ENCODE data around the gene ANO2. TPM values are rescaled to one million over a fixed set of nuclear protein-coding genes. Genes with fewer than 3 reads are reported as not detected.

The ANO2 gene
- total and polyA plus RNA-seq, 7 donors, result 1.3 to 9.3 (median 4.2) TPM

GRCh38 chr12:5987573-5987972 lies 42.5 kb upstream of the ANO2 start:
- Histone ChIP-seq H3K36me3 (ENCODE audit: insufficient read depth in 1 of 2, low read depth in 1 of 2) (peaks cover 0 to 22% of the 10 kb centered on the region in 2 donors), H3K4me1 (no peaks in the 10 kb centered on the region), H3K4me3 (no peak overlapping the region), H3K27me3 (ENCODE audit: insufficient read depth in 3 of 3, low read length in 2 of 3) (no peaks in the 10 kb centered on the region), H3K9me3 (no peaks in the 10 kb centered on the region), H3K27ac (no peak overlapping the region)
- intact Hi-C loops (cut with DNase I), result loop anchor here (5.0 to 10.0 kb wide), 2 partner anchors 197 to 295 kb away; no protein-coding TSS in a partner anchor
- no peak for TF ChIP-seq CTCF (IDR thresholded peaks at IDR 0.05)
- WGBS, 3 donors, result 85 to 90% (median 90%) methylated on average over 5 of the region's 5 CpGs
- ATAC-seq (no peak), DNase-seq (no peak)

DNA sequence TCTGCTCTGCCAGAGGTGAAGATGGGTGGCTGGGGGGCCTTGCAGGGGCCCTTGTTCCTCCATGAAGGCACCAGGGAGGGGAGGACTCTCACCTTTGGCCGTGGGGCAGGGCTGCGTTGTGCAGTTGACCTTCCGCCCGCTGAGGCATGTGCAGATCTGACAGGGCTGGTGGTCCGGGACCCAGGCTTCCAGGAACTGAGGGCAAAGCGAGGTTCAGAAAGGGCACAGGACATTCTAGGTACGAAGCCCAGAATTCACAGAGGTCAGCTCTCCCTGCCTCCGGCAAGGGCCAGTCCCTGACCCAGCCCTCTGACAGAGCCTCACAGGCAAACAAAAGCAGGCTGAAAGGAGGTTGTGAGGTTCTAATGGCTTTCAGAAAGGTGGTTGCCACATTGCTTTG lies 40.4 kb upstream of the ANO2 start:
- no peak for ATAC-seq
- 76 to 82% (median 77%) methylated on average over 8 of the region's 8 CpGs for WGBS, 3 donors
- no peaks in the 10 kb centered on the region for H3K4me1 ChIP-seq
- no peak overlapping the region for H3K4me3 ChIP-seq
- intact Hi-C loops (cut with DNase I), result loop anchor here (5.0 to 10.0 kb wide), 2 partner anchors 199 to 297 kb away; no protein-coding TSS in a partner anchor
- no peak for DNase-seq
- no peaks in the 10 kb centered on the region for H3K9me3 ChIP-seq
- TF ChIP-seq CTCF (IDR thresholded peaks at IDR 0.05), result no peak
- no peak overlapping the region for H3K27ac ChIP-seq
- H3K27me3 ChIP-seq (ENCODE audit: insufficient read depth in 3 of 3, low read length in 2 of 3), result peaks cover 0 to under 1% (median 0%) of the 10 kb centered on the region in 3 donors
- peaks cover 0 to 31% of the 10 kb centered on the region in 2 donors for H3K36me3 ChIP-seq (ENCODE audit: insufficient read depth in 1 of 2, low read depth in 1 of 2)

DNA sequence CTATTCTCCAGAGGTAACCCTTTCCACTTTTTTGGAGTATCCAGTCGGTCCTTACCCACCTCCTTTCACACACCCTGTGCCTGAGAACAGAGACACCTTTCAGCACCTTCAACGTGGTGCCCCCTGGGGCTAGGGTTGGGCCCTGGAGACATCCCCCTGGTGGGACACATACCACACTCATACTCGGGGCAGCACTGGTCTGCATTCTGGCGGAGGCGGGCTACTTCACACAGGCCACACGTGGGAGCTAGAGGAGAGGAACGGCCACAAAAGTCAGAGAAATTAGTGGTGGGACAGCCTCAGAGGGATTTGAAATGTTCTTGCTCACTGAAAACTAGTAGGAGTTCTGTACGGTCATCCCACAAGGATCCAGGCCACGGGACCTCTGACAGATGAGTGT lies 39.8 kb upstream of the ANO2 start:
- TF ChIP-seq CTCF (IDR thresholded peaks at IDR 0.05), result no peak
- intact Hi-C loops (cut with DNase I), result loop anchor here (5.0 to 10.0 kb wide), 2 partner anchors 200 to 297 kb away; no protein-coding TSS in a partner anchor
- Histone ChIP-seq H3K36me3 (ENCODE audit: insufficient read depth in 1 of 2, low read depth in 1 of 2) (peaks cover 0 to 32% of the 10 kb centered on the region in 2 donors), H3K9me3 (no peaks in the 10 kb centered on the region), H3K27ac (no peak overlapping the region), H3K27me3 (ENCODE audit: insufficient read depth in 3 of 3, low read length in 2 of 3) (peaks cover 0 to 1% (median 0%) of the 10 kb centered on the region in 3 donors), H3K4me3 (no peak overlapping the region), H3K4me1 (no peaks in the 10 kb centered on the region)
- 60 to 74% (median 66%) methylated on average over 9 of the region's 9 CpGs for WGBS, 3 donors
- no peak for DNase-seq
- ATAC-seq, result no peak

- H3K36me3 ChIP-seq (ENCODE audit: insufficient read depth in 1 of 2, low read depth in 1 of 2), result peaks cover 0 to 32% of the 10 kb centered on the region in 2 donors
- ATAC-seq, result no peak
- no peak for TF ChIP-seq CTCF (IDR thresholded peaks at IDR 0.05)
- WGBS, 3 donors, result 74 to 83% (median 76%) methylated on average over 4 of the region's 4 CpGs
- DNase-seq, result no peak
- no peak overlapping the region for H3K27ac ChIP-seq
- no peak overlapping the region for H3K4me3 ChIP-seq
- no peaks in the 10 kb centered on the region for H3K4me1 ChIP-seq
- H3K27me3 ChIP-seq (ENCODE audit: insufficient read depth in 3 of 3, low read length in 2 of 3), result peaks cover 0 to 3% (median 0%) of the 10 kb centered on the region in 3 donors
- intact Hi-C loops (cut with DNase I), result loop anchor here in 1 of 2 donors (10.0 kb wide), 1 partner anchor 203 kb away; no protein-coding TSS in a partner anchor
- no peaks in the 10 kb centered on the region for H3K9me3 ChIP-seq
Observed at GRCh38 chr12:5982106-5982505, 37.0 kb upstream of the ANO2 start.

GRCh38 chr12:5977556-5977955 lies 32.5 kb upstream of the ANO2 start:
- intact Hi-C loops (cut with DNase I), result no loop called here
- TF ChIP-seq CTCF (IDR thresholded peaks at IDR 0.05), result no peak
- no peak overlapping the region for H3K27ac ChIP-seq
- 81 to 87% (median 83%) methylated on average over 6 of the region's 6 CpGs for WGBS, 3 donors
- H3K27me3 ChIP-seq (ENCODE audit: insufficient read depth in 3 of 3, low read length in 2 of 3), result peaks cover 0 to 4% (median 3%) of the 10 kb centered on the region in 3 donors
- no peaks in the 10 kb centered on the region for H3K9me3 ChIP-seq
- ATAC-seq (no peak), DNase-seq (no peak)
- H3K36me3 ChIP-seq (ENCODE audit: insufficient read depth in 1 of 2, low read depth in 1 of 2), result peaks cover 0 to 11% of the 10 kb centered on the region in 2 donors
- H3K4me3 ChIP-seq, result no peak overlapping the region
- H3K4me1 ChIP-seq, result no peaks in the 10 kb centered on the region
